ENCODE measurements around the gene DENND6A.
"Not testable (repeated sequence)": the region's sequence is repeated elsewhere in the genome, so short reads cannot be mapped to it uniquely, and the experiment has no call there.

DENND6A gene

DNA sequence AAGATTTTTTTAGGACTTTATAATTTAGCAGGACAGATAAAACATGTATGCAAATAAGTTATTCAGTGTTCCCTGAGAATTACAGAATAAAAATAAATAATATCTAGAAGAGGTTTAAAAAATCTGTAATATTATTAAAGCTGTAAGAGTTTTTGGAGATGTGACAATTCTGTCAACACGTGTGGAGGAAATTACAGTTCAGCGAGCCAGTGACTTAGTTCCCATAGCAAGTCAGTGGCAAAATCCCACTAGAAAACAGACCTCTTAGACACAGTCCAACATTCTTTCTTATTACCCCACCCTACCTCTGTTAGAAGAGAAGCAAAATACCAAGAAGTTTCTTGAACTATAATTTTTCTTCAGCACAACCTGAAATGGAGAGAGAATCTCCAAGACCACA is 16.2 kb upstream of the DENND6A start:
- Histone ChIP-seq H3K4me3 (ENCODE audit: low read depth, low read length) (no peak overlapping the region), H3K9me3 (ENCODE audit: control insufficient read depth, low read length) (no peaks in the 10 kb centered on the region), H3K4me1 (no peaks in the 10 kb centered on the region), H3K27me3 (ENCODE audit: control insufficient read depth, insufficient read depth, low read length) (no peaks in the 10 kb centered on the region), H3K79me2 (no peaks in the 10 kb centered on the region), H3K4me2 (ENCODE audit: low read length) (no peak overlapping the region), H3K27ac (no peak overlapping the region), H2AFZ (no peak overlapping the region), H3K36me3 (ENCODE audit: control insufficient read depth, insufficient read depth, low read length) (no peaks in the 10 kb centered on the region), H3K9ac (no peak overlapping the region)
- TF ChIP-seq, protein P1, sequence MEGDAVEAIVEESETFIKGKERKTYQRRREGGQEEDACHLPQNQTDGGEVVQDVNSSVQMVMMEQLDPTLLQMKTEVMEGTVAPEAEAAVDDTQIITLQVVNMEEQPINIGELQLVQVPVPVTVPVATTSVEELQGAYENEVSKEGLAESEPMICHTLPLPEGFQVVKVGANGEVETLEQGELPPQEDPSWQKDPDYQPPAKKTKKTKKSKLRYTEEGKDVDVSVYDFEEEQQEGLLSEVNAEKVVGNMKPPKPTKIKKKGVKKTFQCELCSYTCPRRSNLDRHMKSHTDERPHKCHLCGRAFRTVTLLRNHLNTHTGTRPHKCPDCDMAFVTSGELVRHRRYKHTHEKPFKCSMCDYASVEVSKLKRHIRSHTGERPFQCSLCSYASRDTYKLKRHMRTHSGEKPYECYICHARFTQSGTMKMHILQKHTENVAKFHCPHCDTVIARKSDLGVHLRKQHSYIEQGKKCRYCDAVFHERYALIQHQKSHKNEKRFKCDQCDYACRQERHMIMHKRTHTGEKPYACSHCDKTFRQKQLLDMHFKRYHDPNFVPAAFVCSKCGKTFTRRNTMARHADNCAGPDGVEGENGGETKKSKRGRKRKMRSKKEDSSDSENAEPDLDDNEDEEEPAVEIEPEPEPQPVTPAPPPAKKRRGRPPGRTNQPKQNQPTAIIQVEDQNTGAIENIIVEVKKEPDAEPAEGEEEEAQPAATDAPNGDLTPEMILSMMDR (IDR thresholded peaks at IDR 0.05): no peak

DNA sequence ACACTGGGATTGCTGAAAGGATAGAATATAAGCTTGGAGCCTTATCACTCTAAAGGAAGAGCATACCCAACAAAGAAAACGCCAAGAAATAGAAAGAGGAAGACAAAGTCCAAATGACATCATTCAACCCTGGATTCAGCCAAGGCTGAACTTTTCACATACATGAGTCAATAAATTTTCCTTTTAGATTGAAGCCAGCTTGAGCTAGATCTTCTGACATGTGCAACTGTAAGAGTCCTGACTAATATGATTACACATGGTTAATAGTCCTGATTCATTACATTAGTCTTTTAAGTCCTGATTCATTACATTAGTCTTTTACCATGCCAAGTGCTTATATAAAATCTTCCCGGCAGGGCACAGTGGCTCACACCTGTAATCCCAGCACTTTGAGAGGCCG is 13.6 kb upstream of the DENND6A start:
- Histone ChIP-seq H3K9ac (no peak overlapping the region), H3K79me2 (no peaks in the 10 kb centered on the region), H3K4me2 (ENCODE audit: low read length) (no peak overlapping the region), H3K27me3 (ENCODE audit: control insufficient read depth, insufficient read depth, low read length) (no peaks in the 10 kb centered on the region), H2AFZ (no peak overlapping the region), H3K9me3 (ENCODE audit: control insufficient read depth, low read length) (no peaks in the 10 kb centered on the region), H3K4me3 (ENCODE audit: low read depth, low read length) (no peak overlapping the region), H3K36me3 (ENCODE audit: control insufficient read depth, insufficient read depth, low read length) (no peaks in the 10 kb centered on the region), H3K4me1 (no peaks in the 10 kb centered on the region), H3K27ac (no peak overlapping the region)
- TF ChIP-seq, protein P1 (IDR thresholded peaks at IDR 0.05): no peak

DNA sequence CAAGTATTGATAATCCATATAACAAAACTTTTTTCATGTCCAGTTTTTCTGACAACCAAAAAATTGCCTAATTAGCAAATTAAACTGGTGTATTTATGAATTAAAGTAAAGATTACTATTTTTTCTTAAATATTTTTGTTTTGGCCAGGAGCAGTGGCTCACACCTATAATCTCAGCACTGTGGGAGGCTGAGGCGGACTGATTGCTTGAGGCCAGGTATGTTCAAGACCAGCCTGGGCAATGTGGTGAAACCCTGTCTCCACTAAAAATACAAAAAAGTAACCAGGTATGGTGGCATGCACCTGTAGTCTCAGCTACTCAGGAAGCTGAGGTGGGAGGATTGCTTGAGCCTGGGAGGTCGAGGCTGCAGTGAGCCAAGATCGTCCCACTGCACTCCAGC is 12.5 kb upstream of the DENND6A start:
- not testable (repeated sequence) for H3K36me3 ChIP-seq (ENCODE audit: control insufficient read depth, insufficient read depth, low read length); H2AFZ ChIP-seq; H3K4me1 ChIP-seq; H3K4me2 ChIP-seq (ENCODE audit: low read length); H3K9ac ChIP-seq; H3K27me3 ChIP-seq (ENCODE audit: control insufficient read depth, insufficient read depth, low read length); H3K4me3 ChIP-seq (ENCODE audit: low read depth, low read length); H3K79me2 ChIP-seq; H3K27ac ChIP-seq; H3K9me3 ChIP-seq (ENCODE audit: control insufficient read depth, low read length)

DNA sequence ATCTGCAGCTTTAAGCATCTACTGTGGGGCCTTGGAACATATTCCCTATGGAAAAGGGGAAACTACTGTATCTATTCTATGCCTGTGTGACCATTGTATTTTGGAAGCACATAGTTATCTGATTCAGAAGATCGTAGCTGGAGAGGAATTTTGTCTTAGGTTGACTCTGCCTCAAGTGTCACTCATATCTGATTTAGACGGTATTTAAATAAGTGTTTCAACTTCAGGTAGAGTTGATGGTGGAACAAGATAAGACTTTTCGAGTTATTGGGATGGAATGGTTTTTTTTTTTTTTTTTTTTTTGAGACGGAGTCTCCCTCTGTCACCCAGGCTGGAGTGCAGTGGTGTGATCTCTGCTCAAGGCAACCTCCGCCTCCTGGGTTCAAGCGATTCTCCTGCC is 8.9 kb upstream of the DENND6A start:
- TF ChIP-seq, protein P1 (IDR thresholded peaks at IDR 0.05): no peak
- Histone ChIP-seq H2AFZ (no peak overlapping the region), H3K4me2 (ENCODE audit: low read length) (no peak overlapping the region)

DNA sequence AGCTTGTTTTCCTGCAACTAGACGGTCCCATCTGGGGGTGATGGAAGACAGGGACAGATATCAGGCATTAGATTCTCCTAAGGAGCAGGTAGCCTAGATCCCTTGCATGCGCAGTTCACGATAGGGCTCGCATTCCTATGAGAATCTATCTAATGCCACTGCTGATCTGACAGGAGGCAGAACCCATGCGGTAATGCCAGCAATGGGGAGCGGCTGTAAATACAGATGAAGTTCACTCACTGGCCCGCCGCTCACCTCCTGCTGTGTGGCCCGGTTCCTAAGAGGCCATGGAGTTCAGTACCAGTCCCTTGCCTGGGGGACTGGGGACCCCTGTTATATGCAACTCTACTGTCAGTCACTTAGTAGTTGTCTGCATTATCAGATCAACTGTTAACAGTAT is 7.9 kb upstream of the DENND6A start:
- H3K9me3 ChIP-seq (ENCODE audit: control insufficient read depth, low read length): no peaks in the 10 kb centered on the region
- H3K79me2 ChIP-seq: no peaks in the 10 kb centered on the region
- no peak overlapping the region for H2AFZ ChIP-seq
- H3K36me3 ChIP-seq (ENCODE audit: control insufficient read depth, insufficient read depth, low read length): no peaks in the 10 kb centered on the region
- no peak overlapping the region for H3K4me2 ChIP-seq (ENCODE audit: low read length)
- H3K27me3 ChIP-seq (ENCODE audit: control insufficient read depth, insufficient read depth, low read length): no peaks in the 10 kb centered on the region
- no peak overlapping the region for H3K9ac ChIP-seq
- H3K27ac ChIP-seq: no peak overlapping the region
- H3K4me1 ChIP-seq: no peaks in the 10 kb centered on the region
- TF ChIP-seq, protein P1 (IDR thresholded peaks at IDR 0.05): no peak
- no peak overlapping the region for H3K4me3 ChIP-seq (ENCODE audit: low read depth, low read length)

More for the DNA sequence above, 8.9 kb upstream of the DENND6A start:
- Histone ChIP-seq H3K4me3 (ENCODE audit: low read depth, low read length) (no peak overlapping the region), H3K4me1 (no peaks in the 10 kb centered on the region), H3K36me3 (ENCODE audit: control insufficient read depth, insufficient read depth, low read length) (no peaks in the 10 kb centered on the region), H3K27ac (no peak overlapping the region), H3K79me2 (no peaks in the 10 kb centered on the region), H3K27me3 (ENCODE audit: control insufficient read depth, insufficient read depth, low read length) (no peaks in the 10 kb centered on the region), H3K9ac (no peak overlapping the region), H3K9me3 (ENCODE audit: control insufficient read depth, low read length) (no peaks in the 10 kb centered on the region)
